Stimulated activated naive CD8-positive, alpha-beta T cell treated with anti-CD3 and anti-CD28 coated beads, Interleukin-15, amount 100 ng/mL, for 72 hours (primary cell): ENCODE measurements around the gene SFRP5.

Experiments
- ATAC-seq: fragments of 150-1000 bp; cut with Tn5 transposase; 2 replicates; pipeline ENCODE4 v1.10.0; 2021; ENCODE audit warnings: mild to moderate bottlenecking, moderate library complexity
- DNase-seq, 2 donors: peaks; one replicate each; pipeline ENCODE4 v3.0.0; 2021 to 2022
- H3K27ac Mint-ChIP-seq, 2 donors: one replicate each; pipeline ENCODE4 v1.8.0; 2022; ENCODE audit warnings: mild to moderate bottlenecking in 2 of 2, mixed read lengths in 2 of 2, moderate library complexity in 2 of 2
- H3K27me3 Mint-ChIP-seq: one replicate; pipeline ENCODE4 v1.8.0; 2022; ENCODE audit warnings: mixed read lengths
- H3K4me1 Mint-ChIP-seq: one replicate; pipeline ENCODE4 v1.8.0; 2022; ENCODE audit warnings: mild to moderate bottlenecking, mixed read lengths
- H3K4me3 Mint-ChIP-seq, 2 donors: one replicate each; pipeline ENCODE4 v1.8.0; 2022; ENCODE audit warnings: mild to moderate bottlenecking in 2 of 2, mixed read lengths in 2 of 2, moderate library complexity in 1 of 2
- H3K9me3 Mint-ChIP-seq, 2 donors: one replicate each; pipeline ENCODE4 v1.8.0; 2022; ENCODE audit warnings: mixed read lengths in 2 of 2

The SFRP5 gene

GRCh38 chr10:97718178-97718577 is 53.6 kb downstream of the SFRP5 start:
- peaks cover 1% of the 10 kb centered on the region for H3K27me3 Mint-ChIP-seq

GRCh38 chr10:97717627-97718026 is 54.2 kb downstream of the SFRP5 start:
- no peaks in the 10 kb centered on the region for H3K9me3 Mint-ChIP-seq
- DNase-seq, result no peak
- no peak for ATAC-seq
- peaks cover 7% of the 10 kb centered on the region for H3K27me3 Mint-ChIP-seq
- no peak overlapping the region for H3K27ac Mint-ChIP-seq
- no peak overlapping the region for H3K4me3 Mint-ChIP-seq
- peaks cover 14% of the 10 kb centered on the region for H3K4me1 Mint-ChIP-seq

More at GRCh38 chr10:97718178-97718577, 53.6 kb downstream of the SFRP5 start:
- ATAC-seq, result no peak
- no peak for DNase-seq
- Mint-ChIP-seq H3K4me3 (no peak overlapping the region), H3K27ac (no peak overlapping the region), H3K9me3 (no peaks in the 10 kb centered on the region), H3K4me1 (peaks cover 8% of the 10 kb centered on the region)
